ENCODE measurements around the gene TTC22. TPM values are rescaled to one million over a fixed set of nuclear protein-coding genes. Genes with fewer than 3 reads are reported as not detected.

Gene TTC22
- not detected in 2 replicates for total RNA-seq

GRCh38 chr1:54800899-54801759 is at the start of gene TTC22:
Gene TTC22, minus strand, starts transcription at chr1:54801323. Its CDS starts 160 bp downstream, at chr1:54801163.
- DNase-seq (ENCODE audit: low read depth), result no peak
- peak within 1 kb of the TSS; percentile 15 for H3K4me3 ChIP-seq (ENCODE audit: low read depth, low read length)
- TF ChIP-seq, protein P1, sequence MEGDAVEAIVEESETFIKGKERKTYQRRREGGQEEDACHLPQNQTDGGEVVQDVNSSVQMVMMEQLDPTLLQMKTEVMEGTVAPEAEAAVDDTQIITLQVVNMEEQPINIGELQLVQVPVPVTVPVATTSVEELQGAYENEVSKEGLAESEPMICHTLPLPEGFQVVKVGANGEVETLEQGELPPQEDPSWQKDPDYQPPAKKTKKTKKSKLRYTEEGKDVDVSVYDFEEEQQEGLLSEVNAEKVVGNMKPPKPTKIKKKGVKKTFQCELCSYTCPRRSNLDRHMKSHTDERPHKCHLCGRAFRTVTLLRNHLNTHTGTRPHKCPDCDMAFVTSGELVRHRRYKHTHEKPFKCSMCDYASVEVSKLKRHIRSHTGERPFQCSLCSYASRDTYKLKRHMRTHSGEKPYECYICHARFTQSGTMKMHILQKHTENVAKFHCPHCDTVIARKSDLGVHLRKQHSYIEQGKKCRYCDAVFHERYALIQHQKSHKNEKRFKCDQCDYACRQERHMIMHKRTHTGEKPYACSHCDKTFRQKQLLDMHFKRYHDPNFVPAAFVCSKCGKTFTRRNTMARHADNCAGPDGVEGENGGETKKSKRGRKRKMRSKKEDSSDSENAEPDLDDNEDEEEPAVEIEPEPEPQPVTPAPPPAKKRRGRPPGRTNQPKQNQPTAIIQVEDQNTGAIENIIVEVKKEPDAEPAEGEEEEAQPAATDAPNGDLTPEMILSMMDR (IDR thresholded peaks at IDR 0.05; ENCODE audit: insufficient read depth, low read depth, low read length), result peak; percentile 43

DNA sequence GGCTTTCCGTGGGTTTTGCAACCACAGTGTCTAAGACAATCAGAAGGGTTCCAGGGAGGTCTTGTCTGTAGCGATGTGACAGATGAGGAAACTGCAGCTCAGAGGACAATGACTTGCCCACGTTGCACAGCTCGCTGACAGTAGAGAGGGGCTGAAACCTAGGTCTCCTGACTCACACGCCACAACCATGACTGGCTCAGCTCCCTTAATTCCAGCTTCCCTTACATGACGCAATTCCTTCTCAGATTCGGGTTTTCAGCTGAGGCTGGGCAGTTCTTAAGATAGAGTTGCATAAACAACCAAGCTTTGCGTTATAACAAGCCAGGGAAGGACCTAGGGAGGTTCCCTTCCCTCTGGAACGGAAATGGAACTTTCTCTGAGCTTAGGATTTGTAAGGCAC is 49.6 kb upstream of the TTC22 start:
- peak; percentile 100 for DNase-seq (ENCODE audit: low read depth)
- H3K4me3 ChIP-seq (ENCODE audit: low read depth, low read length), result no peak overlapping the region
- TF ChIP-seq, protein P1 (IDR thresholded peaks at IDR 0.05; ENCODE audit: insufficient read depth, low read depth, low read length), result no peak

DNA sequence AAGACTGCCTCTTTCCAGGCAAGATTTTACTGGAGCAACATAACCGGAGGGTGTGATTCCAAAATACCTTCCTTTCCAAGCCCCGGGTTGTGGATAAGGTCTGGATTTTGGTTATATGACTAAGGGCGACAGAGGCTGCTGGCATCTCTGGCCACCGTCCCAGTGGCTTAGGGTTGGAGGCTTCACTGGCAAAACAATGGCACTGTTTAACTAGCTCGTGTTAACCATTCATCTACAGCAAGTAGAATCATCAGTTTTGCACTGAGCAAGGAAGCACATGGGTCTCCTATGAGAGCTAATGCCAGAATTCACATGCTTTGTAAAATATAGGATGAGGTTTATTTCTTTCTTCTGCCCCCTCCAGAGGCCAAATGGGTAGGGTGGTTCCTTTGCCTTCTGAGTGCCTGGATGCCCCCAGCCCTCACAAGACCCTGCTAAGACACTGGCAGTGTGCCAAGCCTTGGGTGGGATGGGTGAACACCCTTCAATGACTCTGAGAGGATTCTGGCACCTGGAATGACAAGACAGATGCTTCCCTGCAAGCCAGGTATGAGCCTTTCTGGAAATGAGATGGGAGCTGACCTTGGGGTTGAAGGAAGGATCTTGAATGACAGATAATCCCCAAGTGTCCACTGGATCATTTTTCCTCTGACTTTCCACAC is 49.1 kb upstream of the TTC22 start:
- H3K4me3 ChIP-seq (ENCODE audit: low read depth, low read length), result no peak overlapping the region
- TF ChIP-seq, protein P1 (IDR thresholded peaks at IDR 0.05; ENCODE audit: insufficient read depth, low read depth, low read length), result no peak
- DNase-seq (ENCODE audit: low read depth), result no peak

GRCh38 chr1:54849219-54850068 is 48.3 kb upstream of the TTC22 start:
- TF ChIP-seq, protein P1 (IDR thresholded peaks at IDR 0.05; ENCODE audit: insufficient read depth, low read depth, low read length), result no peak
- no peak overlapping the region for H3K4me3 ChIP-seq (ENCODE audit: low read depth, low read length)
- DNase-seq (ENCODE audit: low read depth), result no peak

- H3K4me3 ChIP-seq (ENCODE audit: low read depth, low read length), result no peak overlapping the region
- no peak for DNase-seq (ENCODE audit: low read depth)
- TF ChIP-seq, protein P1 (IDR thresholded peaks at IDR 0.05; ENCODE audit: insufficient read depth, low read depth, low read length), result no peak
These were observed 47.2 kb upstream of the TTC22 start for GRCh38 chr1:54848134-54848948.

All from fibroblast of villous mesenchyme (primary cell).